Muscle layer of duodenum (tissue), 2 donors: ENCODE measurements around the gene PQBP1.
A peak's percentile ranks its signal among the peaks of the same experiment; 100 is the strongest.

Experiments
- H3K27ac ChIP-seq: one replicate; pipeline ENCODE4 v1.7.0; 2013; ENCODE audit warnings: mild to moderate bottlenecking, low read length
- H3K27me3 ChIP-seq: one replicate; pipeline ENCODE4 v1.7.0; 2013; ENCODE audit warnings: low read depth, mild to moderate bottlenecking, control low read depth, low read length
- H3K36me3 ChIP-seq, 2 donors: one replicate each; pipeline ENCODE4 v1.7.0; 2013; ENCODE audit warnings: low read length in 2 of 2, control low read depth in 1 of 2, mild to moderate bottlenecking in 1 of 2; ENCODE audit not compliant: insufficient read depth in 2 of 2, control insufficient read depth in 1 of 2
- H3K4me1 ChIP-seq, 2 donors: one replicate each; pipeline ENCODE4 v1.7.0; 2013; ENCODE audit warnings: low read length in 2 of 2, mild to moderate bottlenecking in 2 of 2, control low read depth in 1 of 2, moderate library complexity in 1 of 2; ENCODE audit not compliant: insufficient read depth in 2 of 2, control insufficient read depth in 1 of 2
- H3K4me3 ChIP-seq, 2 donors: one replicate each; pipeline ENCODE4 v1.7.0; 2013; ENCODE audit warnings: low read length in 2 of 2, low read depth in 1 of 2, mild to moderate bottlenecking in 1 of 2
- H3K9me3 ChIP-seq, 2 donors: one replicate each; pipeline ENCODE4 v1.7.0; 2013; ENCODE audit warnings: low read length in 2 of 2, control low read depth in 1 of 2, mild to moderate bottlenecking in 1 of 2; ENCODE audit not compliant: control insufficient read depth in 1 of 2
- donor health status: healthy.

PQBP1 gene

GRCh38 chrX:48890296-48890925 is 7.3 kb upstream of the PQBP1 start:
- peak overlapping the region; percentile 33 to 73 for H3K4me3 ChIP-seq
- H3K27me3 ChIP-seq, result no peaks in the 10 kb centered on the region
- peaks cover 0 to 13% of the 10 kb centered on the region in 2 donors for H3K36me3 ChIP-seq
- peaks cover 0 to 8% of the 10 kb centered on the region in 2 donors for H3K4me1 ChIP-seq
- H3K27ac ChIP-seq, result no peak overlapping the region
- no peaks in the 10 kb centered on the region for H3K9me3 ChIP-seq

GRCh38 chrX:48890934-48891401 is 6.8 kb upstream of the PQBP1 start:
- peak overlapping the region; percentile 33 to 73 for H3K4me3 ChIP-seq
- no peak overlapping the region for H3K27ac ChIP-seq
- H3K4me1 ChIP-seq, result peaks cover 0 to 8% of the 10 kb centered on the region in 2 donors
- H3K9me3 ChIP-seq, result no peaks in the 10 kb centered on the region
- H3K36me3 ChIP-seq, result peaks cover 0 to 13% of the 10 kb centered on the region in 2 donors
- H3K27me3 ChIP-seq, result no peaks in the 10 kb centered on the region

GRCh38 chrX:48891402-48892288 is 6.1 kb upstream of the PQBP1 start:
- H3K4me3 ChIP-seq, result peak overlapping the region; percentile 39 to 73
- H3K9me3 ChIP-seq, result no peaks in the 10 kb centered on the region
- peaks cover 0 to 14% of the 10 kb centered on the region in 2 donors for H3K4me1 ChIP-seq
- peaks cover 0 to 13% of the 10 kb centered on the region in 2 donors for H3K36me3 ChIP-seq
- no peak overlapping the region for H3K27ac ChIP-seq
- H3K27me3 ChIP-seq, result no peaks in the 10 kb centered on the region

- H3K27me3 ChIP-seq, result no peaks in the 10 kb centered on the region
- H3K4me1 ChIP-seq, result peaks cover 0 to 16% of the 10 kb centered on the region in 2 donors
- H3K36me3 ChIP-seq, result peaks cover 0 to 13% of the 10 kb centered on the region in 2 donors
- H3K4me3 ChIP-seq, result no peak overlapping the region
- H3K9me3 ChIP-seq, result no peaks in the 10 kb centered on the region
- no peak overlapping the region for H3K27ac ChIP-seq
Measured at GRCh38 chrX:48892896-48893295, 4.8 kb upstream of the PQBP1 start.

- no peak overlapping the region for H3K4me3 ChIP-seq
- H3K9me3 ChIP-seq, result no peaks in the 10 kb centered on the region
- no peaks in the 10 kb centered on the region for H3K27me3 ChIP-seq
- no peak overlapping the region for H3K27ac ChIP-seq
- H3K36me3 ChIP-seq, result peaks cover 0 to 13% of the 10 kb centered on the region in 2 donors
- H3K4me1 ChIP-seq, result peaks cover 0 to 16% of the 10 kb centered on the region in 2 donors
Measured at GRCh38 chrX:48893556-48894348, 4.0 kb upstream of the PQBP1 start.

GRCh38 chrX:48894891-48895290 is 2.8 kb upstream of the PQBP1 start:
- Histone ChIP-seq H3K4me1 (peaks cover 0 to 16% of the 10 kb centered on the region in 2 donors), H3K27me3 (no peaks in the 10 kb centered on the region), H3K9me3 (no peaks in the 10 kb centered on the region), H3K4me3 (no peak overlapping the region), H3K27ac (no peak overlapping the region), H3K36me3 (peaks cover 0 to 13% of the 10 kb centered on the region in 2 donors)

- Histone ChIP-seq H3K9me3 (no peaks in the 10 kb centered on the region), H3K4me3 (peak overlapping the region; percentile 70 to 80), H3K36me3 (peaks cover 0 to 19% of the 10 kb centered on the region in 2 donors), H3K27ac (peak overlapping the region; percentile 91), H3K4me1 (peaks cover 0 to 11% of the 10 kb centered on the region in 2 donors), H3K27me3 (no peaks in the 10 kb centered on the region)
Measured at GRCh38 chrX:48896611-48897011, 1.1 kb upstream of the PQBP1 start.

- H3K27ac ChIP-seq, result peak overlapping the region; percentile 91
Measured at GRCh38 chrX:48897157-48897624, 539 bp upstream of the PQBP1 start.

GRCh38 chrX:48899078-48899410 is 1.3 kb downstream of the PQBP1 start:
- H3K9me3 ChIP-seq, result no peaks in the 10 kb centered on the region
- H3K4me3 ChIP-seq, result no peak overlapping the region
- H3K27ac ChIP-seq, result no peak overlapping the region
- peaks cover 0 to 8% of the 10 kb centered on the region in 2 donors for H3K4me1 ChIP-seq
- H3K36me3 ChIP-seq, result peaks cover 0 to 26% of the 10 kb centered on the region in 2 donors
- no peaks in the 10 kb centered on the region for H3K27me3 ChIP-seq

More at GRCh38 chrX:48897157-48897624, 539 bp upstream of the PQBP1 start:
- H3K9me3 ChIP-seq, result no peaks in the 10 kb centered on the region
- peak overlapping the region; percentile 70 to 80 for H3K4me3 ChIP-seq
- peaks cover 0 to 8% of the 10 kb centered on the region in 2 donors for H3K4me1 ChIP-seq
- peaks cover 0 to 25% of the 10 kb centered on the region in 2 donors for H3K36me3 ChIP-seq
- H3K27me3 ChIP-seq, result no peaks in the 10 kb centered on the region

GRCh38 chrX:48901069-48901468 is 3.3 kb downstream of the PQBP1 start:
- Histone ChIP-seq H3K4me3 (no peak overlapping the region), H3K27me3 (no peaks in the 10 kb centered on the region), H3K27ac (no peak overlapping the region), H3K9me3 (no peaks in the 10 kb centered on the region), H3K4me1 (peaks cover 0 to 8% of the 10 kb centered on the region in 2 donors), H3K36me3 (peaks cover 5 to 38% of the 10 kb centered on the region in 2 donors)

GRCh38 chrX:48902135-48902534 is 4.4 kb downstream of the PQBP1 start:
- Histone ChIP-seq H3K27me3 (no peaks in the 10 kb centered on the region), H3K4me1 (no peaks in the 10 kb centered on the region), H3K9me3 (no peaks in the 10 kb centered on the region), H3K4me3 (no peak overlapping the region), H3K36me3 (peaks cover 10 to 44% of the 10 kb centered on the region in 2 donors), H3K27ac (no peak overlapping the region)
